Loucy (cell line): Measurements from ENCODE around the gene UBR4.

Experiments used
- H2AFZ ChIP-seq: fragments of 200-600 bp; sonication (generic); 2 replicates; pipeline ENCODE4 v1.6.0; 2016; ENCODE audit warnings: antibody characterized with exemption, mild to moderate bottlenecking, low read length, moderate library complexity
- H3F3A ChIP-seq: fragments of 200-600 bp; 2 replicates; pipeline ENCODE4 v1.6.0; 2016; ENCODE audit warnings: antibody characterized with exemption, low read depth, mild to moderate bottlenecking
- H3K27me3 ChIP-seq: fragments of 200-600 bp; sonication (generic); 2 replicates; pipeline ENCODE4 v1.6.1; 2014; ENCODE audit warnings: low read length, mild to moderate bottlenecking; ENCODE audit not compliant: insufficient read depth, poor library complexity, severe bottlenecking
- H3K36me3 ChIP-seq: fragments of 200-600 bp; sonication (generic); 2 replicates; pipeline ENCODE4 v1.6.1; 2016; ENCODE audit warnings: low read length; ENCODE audit not compliant: insufficient read depth
- H3K4me1 ChIP-seq: fragments of 200-600 bp; sonication (generic); 2 replicates; pipeline ENCODE4 v1.5.1; 2014; ENCODE audit warnings: low read length, mild to moderate bottlenecking; ENCODE audit not compliant: insufficient read depth, poor library complexity, severe bottlenecking
- H3K4me2 ChIP-seq: fragments of 200-600 bp; sonication (generic); 2 replicates; pipeline ENCODE4 v1.6.0; 2014; ENCODE audit warnings: antibody characterized with exemption, low read length, low read depth, mild to moderate bottlenecking; ENCODE audit not compliant: poor library complexity, severe bottlenecking
- H3K4me3 ChIP-seq: fragments of 200-600 bp; sonication (generic); 2 replicates; pipeline ENCODE4 v1.5.1; 2014; ENCODE audit warnings: low read length, mild to moderate bottlenecking, mixed read lengths; ENCODE audit not compliant: poor library complexity, severe bottlenecking
- H3K79me2 ChIP-seq: fragments of 200-600 bp; sonication (generic); 2 replicates; pipeline ENCODE4 v1.6.1; 2014; ENCODE audit warnings: low read length; ENCODE audit not compliant: insufficient read depth
- H3K9ac ChIP-seq: fragments of 200-600 bp; sonication (generic); 2 replicates; pipeline ENCODE4 v1.6.0; 2014; ENCODE audit warnings: mild to moderate bottlenecking, low read depth, low read length, moderate library complexity; ENCODE audit not compliant: poor library complexity, severe bottlenecking
- H3K9me2 ChIP-seq: fragments of 200-600 bp; sonication (generic); replicated peaks from 2 replicates; pipeline ENCODE4 v1.6.1; 2016; ENCODE audit warnings: low read depth, low read length, mixed read lengths
- H3K9me3 ChIP-seq: fragments of 200-600 bp; sonication (generic); 2 replicates; pipeline ENCODE4 v1.6.1; 2014; ENCODE audit warnings: mild to moderate bottlenecking, antibody characterized with exemption, low read length, low read depth; ENCODE audit not compliant: insufficient read depth
- H4K20me1 ChIP-seq: fragments of 200-600 bp; sonication (generic); 2 replicates; pipeline ENCODE4 v1.6.0; 2014; ENCODE audit warnings: antibody characterized with exemption, low read length, mild to moderate bottlenecking; ENCODE audit not compliant: insufficient read depth, poor library complexity, severe bottlenecking
- EZH2phosphoT487 ChIP-seq: fragments of 200-600 bp; IDR thresholded peaks from 2 replicates; pipeline ENCODE4 v1.6.1; 2018; ENCODE audit warnings: antibody characterized with exemption, mild to moderate bottlenecking, moderate library complexity, borderline replicate concordance
- TF ChIP-seq, protein P1 (sequence below): fragments of 200-600 bp; sonication (generic); conservative IDR thresholded peaks from 2 replicates; pipeline ENCODE4 v1.5.1; 2014; ENCODE audit warnings: mild to moderate bottlenecking, antibody characterized with exemption, low read length

Gene UBR4

DNA sequence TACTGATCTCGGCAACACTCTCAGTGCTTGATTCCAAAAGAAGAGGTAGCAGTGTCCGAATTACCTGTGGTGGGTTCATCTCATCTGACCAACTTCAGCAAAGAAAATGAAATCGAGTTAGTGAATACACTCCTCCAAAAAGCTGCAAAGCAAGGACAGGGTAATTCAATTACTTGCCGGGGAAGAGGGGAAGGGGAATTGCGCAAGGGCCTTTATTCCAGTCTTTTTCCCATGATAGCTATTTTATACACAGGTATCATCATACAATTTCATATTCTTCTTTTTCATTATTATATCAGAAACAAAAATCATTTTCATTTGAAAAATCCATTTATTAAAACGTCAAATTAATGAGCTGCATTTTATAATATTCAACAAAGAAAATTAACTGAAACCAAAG lies 42.9 kb downstream of the UBR4 start:
- Histone ChIP-seq H3K4me3 (no peak overlapping the region), H3K27me3 (no peaks in the 10 kb centered on the region), H4K20me1 (no peaks in the 10 kb centered on the region), H3K4me2 (no peak overlapping the region), H3K4me1 (peaks cover 39% of the 10 kb centered on the region), H3K9me2 (no peaks in the 10 kb centered on the region), H3F3A (peaks cover 7% of the 10 kb centered on the region; the same call in 1 of the 2 replicates), H3K9ac (peak overlapping the region; percentile 44), H3K9me3 (no peaks in the 10 kb centered on the region), H3K36me3 (peaks cover 98% of the 10 kb centered on the region), H2AFZ (no peak overlapping the region), H3K79me2 (peaks cover 4% of the 10 kb centered on the region)
- TF ChIP-seq EZH2phosphoT487: no peak
- TF ChIP-seq, protein P1, sequence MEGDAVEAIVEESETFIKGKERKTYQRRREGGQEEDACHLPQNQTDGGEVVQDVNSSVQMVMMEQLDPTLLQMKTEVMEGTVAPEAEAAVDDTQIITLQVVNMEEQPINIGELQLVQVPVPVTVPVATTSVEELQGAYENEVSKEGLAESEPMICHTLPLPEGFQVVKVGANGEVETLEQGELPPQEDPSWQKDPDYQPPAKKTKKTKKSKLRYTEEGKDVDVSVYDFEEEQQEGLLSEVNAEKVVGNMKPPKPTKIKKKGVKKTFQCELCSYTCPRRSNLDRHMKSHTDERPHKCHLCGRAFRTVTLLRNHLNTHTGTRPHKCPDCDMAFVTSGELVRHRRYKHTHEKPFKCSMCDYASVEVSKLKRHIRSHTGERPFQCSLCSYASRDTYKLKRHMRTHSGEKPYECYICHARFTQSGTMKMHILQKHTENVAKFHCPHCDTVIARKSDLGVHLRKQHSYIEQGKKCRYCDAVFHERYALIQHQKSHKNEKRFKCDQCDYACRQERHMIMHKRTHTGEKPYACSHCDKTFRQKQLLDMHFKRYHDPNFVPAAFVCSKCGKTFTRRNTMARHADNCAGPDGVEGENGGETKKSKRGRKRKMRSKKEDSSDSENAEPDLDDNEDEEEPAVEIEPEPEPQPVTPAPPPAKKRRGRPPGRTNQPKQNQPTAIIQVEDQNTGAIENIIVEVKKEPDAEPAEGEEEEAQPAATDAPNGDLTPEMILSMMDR: no peak

DNA sequence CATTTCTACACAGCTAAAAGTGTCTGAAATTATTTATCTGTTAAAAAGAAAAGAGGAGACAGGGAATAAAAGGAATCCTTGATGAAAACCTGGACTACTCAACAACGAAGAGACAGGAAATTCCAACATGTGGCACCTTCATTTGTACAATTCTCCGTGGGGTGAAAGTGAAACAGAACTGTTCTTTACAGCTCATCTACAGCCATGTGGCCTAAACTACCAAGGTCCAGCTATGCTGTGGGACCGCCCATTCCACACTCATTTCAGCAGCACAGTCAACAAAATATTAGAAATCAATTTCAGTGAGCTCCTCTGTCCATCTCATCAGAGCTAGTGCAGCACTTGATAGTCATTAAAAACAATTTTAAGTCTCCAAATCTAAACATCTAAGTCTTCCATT lies 44.0 kb downstream of the UBR4 start:
- H3K79me2 ChIP-seq: peaks cover 4% of the 10 kb centered on the region
- TF ChIP-seq, protein P1: no peak
- no peak for TF ChIP-seq EZH2phosphoT487
- peaks cover 39% of the 10 kb centered on the region for H3K4me1 ChIP-seq
- no peaks in the 10 kb centered on the region for H3K27me3 ChIP-seq
- H3K9me3 ChIP-seq: no peaks in the 10 kb centered on the region
- peaks cover 7% of the 10 kb centered on the region; the same call in 1 of the 2 replicates for H3F3A ChIP-seq
- no peak overlapping the region for H3K4me3 ChIP-seq
- H3K36me3 ChIP-seq: peaks cover 98% of the 10 kb centered on the region
- no peak overlapping the region for H3K9ac ChIP-seq
- no peaks in the 10 kb centered on the region for H4K20me1 ChIP-seq
- no peaks in the 10 kb centered on the region for H3K9me2 ChIP-seq
- no peak overlapping the region for H3K4me2 ChIP-seq
- H2AFZ ChIP-seq: no peak overlapping the region

DNA sequence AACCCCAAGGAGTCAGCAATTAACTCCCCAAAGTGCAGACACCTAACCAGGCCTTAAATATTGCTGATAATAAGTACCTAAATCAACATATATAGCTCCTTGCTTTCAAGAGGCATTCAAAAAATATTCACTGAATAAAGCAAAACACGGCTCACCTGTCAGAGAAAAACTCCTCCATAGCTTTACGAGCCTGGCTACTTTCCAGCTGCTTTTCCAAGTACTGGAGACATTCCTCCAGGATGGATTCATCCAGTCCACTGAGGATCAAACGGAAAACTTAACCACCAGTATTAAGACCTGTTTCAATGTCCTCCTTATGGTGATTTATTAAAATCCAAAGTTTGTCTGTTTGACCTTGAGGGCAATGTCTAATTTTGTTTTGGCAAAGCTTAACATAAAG lies 44.6 kb downstream of the UBR4 start:
- Histone ChIP-seq H3K4me3 (no peak overlapping the region), H3K27me3 (no peaks in the 10 kb centered on the region), H4K20me1 (no peaks in the 10 kb centered on the region), H3K79me2 (peaks cover 4% of the 10 kb centered on the region), H3K36me3 (peaks cover 98% of the 10 kb centered on the region), H2AFZ (no peak overlapping the region), H3K9ac (no peak overlapping the region), H3K9me2 (no peaks in the 10 kb centered on the region), H3K9me3 (no peaks in the 10 kb centered on the region), H3K4me1 (peaks cover 37% of the 10 kb centered on the region), H3F3A (peaks cover 7% of the 10 kb centered on the region; the same call in 1 of the 2 replicates), H3K4me2 (no peak overlapping the region)
- TF ChIP-seq, protein P1: no peak
- no peak for TF ChIP-seq EZH2phosphoT487
